OCI-LY7 (cell line): ENCODE results near the gene AMIGO2. TPM values are rescaled to one million over a fixed set of nuclear protein-coding genes. Genes with fewer than 3 reads are reported as not detected.
"Not testable (repeated sequence)": the region's sequence is repeated elsewhere in the genome, so short reads cannot be mapped to it uniquely, and the experiment has no call there.

Source experiments
- BruUV-seq: library from RNA; stranded (reverse); fragments of 400-500 nt; replicated peaks from 2 replicates; lab custom pipeline; 2021; lab: Mats Ljungman, UMichigan
- CTCF ChIA-PET: fragments of 300-600 bp; sonication (Branson Sonifier 250); formaldehyde crosslinking; loops from one replicate; lab custom pipeline; 2022; ENCODE audit warnings: antibody characterized with exemption; ENCODE audit not compliant: unreplicated experiment; lab: Charles Lee
- POLR2A ChIA-PET: fragments of 300-600 bp; sonication (Branson Sonifier 250); formaldehyde crosslinking; loops from one replicate; lab custom pipeline; 2022; ENCODE audit warnings: antibody characterized with exemption; lab: Charles Lee
- DNase-seq: peaks from one replicate; pipeline ENCODE4 v3.0.0-alpha.2; 2015; ENCODE audit warnings: low spot score
- H2AFZ ChIP-seq: fragments of 200-600 bp; sonication (generic), shearing (Covaris generic); 2 replicates; pipeline ENCODE4 v1.6.1; 2014; ENCODE audit warnings: mild to moderate bottlenecking, antibody characterized with exemption, low read length, moderate library complexity
- H3K27ac ChIP-seq: fragments of 200-600 bp; sonication (generic); 2 replicates; pipeline ENCODE4 v1.5.1; 2014; ENCODE audit warnings: mixed run types, low read depth, mild to moderate bottlenecking, moderate library complexity, low read length, inconsistent platforms; ENCODE audit not compliant: poor library complexity, severe bottlenecking
- H3K36me3 ChIP-seq: fragments of 200-600 bp; sonication (generic); 2 replicates; pipeline ENCODE4 v1.6.1; 2014; ENCODE audit warnings: mild to moderate bottlenecking, antibody characterized with exemption, low read length, moderate library complexity, mixed read lengths; ENCODE audit not compliant: insufficient read depth
- H3K4me1 ChIP-seq: fragments of 200-600 bp; sonication (generic); 2 replicates; pipeline ENCODE4 v1.5.1; 2014; ENCODE audit warnings: mild to moderate bottlenecking, low read length; ENCODE audit not compliant: insufficient read depth, poor library complexity, severe bottlenecking
- H3K4me2 ChIP-seq: fragments of 200-600 bp; sonication (generic); 2 replicates; pipeline ENCODE4 v1.6.1; 2014; ENCODE audit warnings: mild to moderate bottlenecking, low read length
- H3K4me3 ChIP-seq: fragments of 200-600 bp; sonication (generic); 2 replicates; pipeline ENCODE4 v1.5.1; 2014; ENCODE audit warnings: mild to moderate bottlenecking, low read depth, low read length; ENCODE audit not compliant: poor library complexity, severe bottlenecking
- H3K79me2 ChIP-seq: fragments of 200-600 bp; sonication (generic); 2 replicates; pipeline ENCODE4 v1.6.1; 2016; ENCODE audit warnings: low read depth, mild to moderate bottlenecking, low read length, moderate library complexity, mixed read lengths; ENCODE audit not compliant: insufficient read depth
- H3K9me2 ChIP-seq: fragments of 200-600 bp; sonication (generic); 2 replicates; pipeline ENCODE4 v1.6.1; 2016; ENCODE audit warnings: mild to moderate bottlenecking, low read length, mixed read lengths; ENCODE audit not compliant: insufficient read depth
- H3K9me3 ChIP-seq: fragments of 200-600 bp; sonication (generic); 2 replicates; pipeline ENCODE4 v1.6.1; 2014; ENCODE audit warnings: mild to moderate bottlenecking, mixed run types, low read length, mixed read lengths
- H4K20me1 ChIP-seq: fragments of 200-600 bp; sonication (generic); 2 replicates; pipeline ENCODE4 v1.6.1; 2014; ENCODE audit warnings: mild to moderate bottlenecking, antibody characterized with exemption, low read length, moderate library complexity, mixed read lengths; ENCODE audit not compliant: insufficient read depth
- CTCF ChIP-seq: fragments of 200-600 bp; sonication (generic); conservative IDR thresholded peaks from 2 replicates; pipeline ENCODE4 v1.5.1; 2014; ENCODE audit warnings: mild to moderate bottlenecking, antibody characterized with exemption, low read length, moderate library complexity, mixed read lengths
- EZH2phosphoT487 ChIP-seq: fragments of 200-600 bp; sonication (generic); IDR thresholded peaks from 2 replicates; pipeline ENCODE4 v1.6.1; 2018; ENCODE audit warnings: low read depth, borderline replicate concordance, mild to moderate bottlenecking, mixed run types, antibody characterized with exemption, low read length, moderate library complexity, mixed read lengths
- intact Hi-C: fragments of 100-400 bp; cut with micrococcal nuclease; formaldehyde crosslinking; loops from one replicate; pipeline ENCODE4 v1.10.0; 2022; ENCODE audit not compliant: unreplicated experiment
- total RNA-seq, 2 experiments: library from RNA; depleted of rRNA in 1 of 2; stranded (reverse); fragments of >200 nt in 1 of 2; shearing (Covaris generic) in 1 of 2; gene quantifications; 2 replicates each; pipeline ENCODE4 v1.2.3, GENCODE V29; 2014 to 2022

Gene AMIGO2
- total RNA-seq, 2 experiments from 2014 or later: not detected

- CTCF ChIA-PET: no interaction called here
- no peaks in the 10 kb centered on the region for H3K79me2 ChIP-seq
- BruUV-seq: no TSS peak
- H3K27ac ChIP-seq: no peak overlapping the region
- H3K9me3 ChIP-seq: no peaks in the 10 kb centered on the region
- H2AFZ ChIP-seq: no peak overlapping the region
- no peak overlapping the region for H3K4me2 ChIP-seq
- H3K4me1 ChIP-seq: no peaks in the 10 kb centered on the region
- H3K4me3 ChIP-seq: no peak overlapping the region
- no peaks in the 10 kb centered on the region for H4K20me1 ChIP-seq
- no peaks in the 10 kb centered on the region for H3K9me2 ChIP-seq
- TF ChIP-seq CTCF: no peak
- no peak for TF ChIP-seq EZH2phosphoT487
- POLR2A ChIA-PET: no interaction called here
- no peaks in the 10 kb centered on the region for H3K36me3 ChIP-seq
- DNase-seq: no peak
- intact Hi-C loops: no loop called here
These were observed 41.4 kb upstream of the AMIGO2 start for GRCh38 chr12:47121146-47121545.

GRCh38 chr12:47120736-47121135, 41.0 kb upstream of the AMIGO2 start:
- H3K4me2 ChIP-seq: no peak overlapping the region
- no peaks in the 10 kb centered on the region for H3K9me2 ChIP-seq
- no peaks in the 10 kb centered on the region for H3K9me3 ChIP-seq
- H4K20me1 ChIP-seq: no peaks in the 10 kb centered on the region
- H3K79me2 ChIP-seq: no peaks in the 10 kb centered on the region
- ChIA-PET CTCF (no interaction called here), POLR2A (interaction anchor here (0.6 kb wide), 1 partner anchor 26 kb away, joined by 6 read pairs; no protein-coding TSS in a partner anchor)
- no peak overlapping the region for H2AFZ ChIP-seq
- H3K27ac ChIP-seq: no peak overlapping the region
- no TSS peak for BruUV-seq
- no peak for DNase-seq
- TF ChIP-seq CTCF (no peak), EZH2phosphoT487 (no peak)
- no peaks in the 10 kb centered on the region for H3K4me1 ChIP-seq
- intact Hi-C loops: no loop called here
- H3K4me3 ChIP-seq: no peak overlapping the region
- H3K36me3 ChIP-seq: no peaks in the 10 kb centered on the region

GRCh38 chr12:47117305-47117704, 37.5 kb upstream of the AMIGO2 start:
- H3K9me2 ChIP-seq, DNase-seq, H3K27ac ChIP-seq, H2AFZ ChIP-seq, H3K4me2 ChIP-seq, H3K4me3 ChIP-seq, H3K36me3 ChIP-seq, H3K79me2 ChIP-seq, BruUV-seq, H3K4me1 ChIP-seq, H3K9me3 ChIP-seq, H4K20me1 ChIP-seq, CTCF ChIA-PET, intact Hi-C loops, POLR2A ChIA-PET: not testable (repeated sequence)
